OCI-M2 (cell line): Measurements from ENCODE around the gene CELF6.
"Not testable (repeated sequence)": the region's sequence is repeated elsewhere in the genome, so short reads cannot be mapped to it uniquely, and the experiment has no call there.

Source experiments
- DNase-seq: peaks from one replicate; lab custom pipeline; 2025; ENCODE audit not compliant: unreplicated experiment; lab: John Stamatoyannopoulos, UW

CELF6 gene

GRCh38 chr15:72318408-72318942 lies 1.5 kb downstream of the CELF6 start:
- DNase-seq, result no peak

- no peak for DNase-seq
Measured at GRCh38 chr15:72315706-72316370, 4.1 kb downstream of the CELF6 start.

GRCh38 chr15:72313881-72314280 lies 6.1 kb downstream of the CELF6 start:
- DNase-seq, result no peak

GRCh38 chr15:72313448-72313840 lies 6.5 kb downstream of the CELF6 start:
- DNase-seq, result no peak

- no peak for DNase-seq
Measured at GRCh38 chr15:72312605-72313447, 7.1 kb downstream of the CELF6 start.

GRCh38 chr15:72307026-72307425 lies 12.9 kb downstream of the CELF6 start:
- no peak for DNase-seq

- DNase-seq, result no peak
Measured at GRCh38 chr15:72306211-72306785, 13.7 kb downstream of the CELF6 start.

GRCh38 chr15:72304596-72304995 lies 15.4 kb downstream of the CELF6 start:
- DNase-seq, result no peak

GRCh38 chr15:72302955-72303354 lies 17.0 kb downstream of the CELF6 start:
- no peak for DNase-seq

GRCh38 chr15:72289597-72290325 lies 30.2 kb downstream of the CELF6 start:
- no peak for DNase-seq

GRCh38 chr15:72288796-72289596 lies 31.0 kb downstream of the CELF6 start:
- no peak for DNase-seq

GRCh38 chr15:72285927-72286516 lies 33.9 kb downstream of the CELF6 start:
- no peak for DNase-seq

- no peak for DNase-seq
Measured at GRCh38 chr15:72285402-72285801, 34.6 kb downstream of the CELF6 start.

- DNase-seq, result no peak
Measured at GRCh38 chr15:72284781-72285180, 35.2 kb downstream of the CELF6 start.

- DNase-seq, result no peak
Measured at GRCh38 chr15:72281713-72282112, 38.2 kb downstream of the CELF6 start.

GRCh38 chr15:72280751-72281150 lies 39.2 kb downstream of the CELF6 start:
- DNase-seq, result no peak

- DNase-seq, result no peak
Measured at GRCh38 chr15:72278737-72279136, 41.2 kb downstream of the CELF6 start.

- no peak for DNase-seq
Measured at GRCh38 chr15:72276326-72276700, 43.6 kb downstream of the CELF6 start.

- not testable (repeated sequence) for DNase-seq
Measured at GRCh38 chr15:72275635-72276325, 44.2 kb downstream of the CELF6 start.

- no peak for DNase-seq
Measured at GRCh38 chr15:72272997-72273352, 47.0 kb downstream of the CELF6 start.
